Astrocyte (in vitro differentiated cells and primary cell): Measurements from ENCODE around the gene ATP9A. TPM values are rescaled to one million over a fixed set of nuclear protein-coding genes. Genes with fewer than 3 reads are reported as not detected.

Experiments
- DNase-seq: peaks from one replicate; pipeline ENCODE4 v3.0.0-alpha.2; 2010; ENCODE audit warnings: low read depth
- FAIRE-seq: peaks from 2 replicates; lab custom pipeline; 2011; peaks lifted over from hg19 to GRCh38; lab: Jason Lieb, UNC
- H2AFZ ChIP-seq: 2 replicates; pipeline ENCODE4 v1.6.0; 2012; ENCODE audit warnings: low read depth, low read length, inconsistent platforms
- H3K27ac ChIP-seq: 2 replicates; pipeline ENCODE4 v1.5.1; 2011; ENCODE audit warnings: low read depth, low read length, inconsistent platforms
- H3K27me3 ChIP-seq: 2 replicates; pipeline ENCODE4 v1.6.0; 2011; ENCODE audit warnings: low read length, inconsistent platforms; ENCODE audit not compliant: insufficient read depth
- H3K36me3 ChIP-seq: 2 replicates; pipeline ENCODE4 v1.5.1; 2011; ENCODE audit warnings: low read length, inconsistent platforms; ENCODE audit not compliant: insufficient read depth
- H3K4me1 ChIP-seq: 2 replicates; pipeline ENCODE4 v1.5.1; 2011; ENCODE audit warnings: low read length, inconsistent platforms; ENCODE audit not compliant: insufficient read depth
- H3K4me2 ChIP-seq: 2 replicates; pipeline ENCODE4 v1.6.0; 2012; ENCODE audit warnings: low read length, inconsistent platforms
- H3K4me3 ChIP-seq: 2 replicates; pipeline ENCODE4 v1.5.1; 2011; ENCODE audit warnings: low read depth, mild to moderate bottlenecking, low read length, inconsistent platforms; ENCODE audit not compliant: insufficient read depth
- H3K79me2 ChIP-seq: 2 replicates; pipeline ENCODE4 v1.6.0; 2012; ENCODE audit warnings: mild to moderate bottlenecking, low read length, inconsistent platforms; ENCODE audit not compliant: insufficient read depth
- H3K9ac ChIP-seq: 2 replicates; pipeline ENCODE4 v1.6.0; 2012; ENCODE audit warnings: mild to moderate bottlenecking, low read length, inconsistent platforms
- H3K9me3 ChIP-seq: 2 replicates; pipeline ENCODE4 v1.5.1; 2012; ENCODE audit warnings: low read depth, mild to moderate bottlenecking, low read length, inconsistent platforms; ENCODE audit not compliant: insufficient read depth
- H4K20me1 ChIP-seq: 2 replicates; pipeline ENCODE4 v1.6.0; 2012; ENCODE audit warnings: low read length, inconsistent platforms; ENCODE audit not compliant: insufficient read depth
- H3K27ac Mint-ChIP-seq: one replicate; pipeline ENCODE4 v1.8.0; 2021; ENCODE audit warnings: mild to moderate bottlenecking, mixed read lengths; ENCODE audit not compliant: unreplicated experiment
- H3K27me3 Mint-ChIP-seq: one replicate; pipeline ENCODE4 v1.8.0; 2021; ENCODE audit warnings: low read depth, mixed read lengths; ENCODE audit not compliant: unreplicated experiment
- H3K36me3 Mint-ChIP-seq: one replicate; pipeline ENCODE4 v1.8.0; 2021; ENCODE audit warnings: low read depth, mixed read lengths; ENCODE audit not compliant: unreplicated experiment
- H3K4me1 Mint-ChIP-seq: one replicate; pipeline ENCODE4 v1.8.0; 2021; ENCODE audit warnings: low read depth, mixed read lengths; ENCODE audit not compliant: unreplicated experiment
- H3K4me3 Mint-ChIP-seq: one replicate; pipeline ENCODE4 v1.8.0; 2021; ENCODE audit warnings: mild to moderate bottlenecking, moderate library complexity, mixed read lengths; ENCODE audit not compliant: unreplicated experiment
- H3K9me3 Mint-ChIP-seq: one replicate; pipeline ENCODE4 v1.8.0; 2021; ENCODE audit warnings: mild to moderate bottlenecking, mixed read lengths; ENCODE audit not compliant: unreplicated experiment
- CTCF ChIP-seq: IDR thresholded peaks from 2 replicates; pipeline ENCODE4 v1.5.1; 2011; ENCODE audit warnings: low read depth, mild to moderate bottlenecking, inconsistent platforms, low read length, moderate library complexity; ENCODE audit not compliant: insufficient read depth
- EZH2 ChIP-seq: IDR thresholded peaks from 2 replicates; pipeline ENCODE4 v1.6.1; 2012; ENCODE audit warnings: mild to moderate bottlenecking, low read length, inconsistent platforms; ENCODE audit not compliant: insufficient read depth
- total RNA-seq: library from RNA; stranded (reverse); gene quantifications from 2 replicates; pipeline ENCODE4 v1.2.1, GENCODE V29; 2021

ATP9A gene
- total RNA-seq, 1 donor from 2014 or later: 12.9 TPM

- Mint-ChIP-seq H3K27me3 (peaks cover 2% of the 10 kb centered on the region), H3K4me1 (no peaks in the 10 kb centered on the region), H3K36me3 (peaks cover 15% of the 10 kb centered on the region), H3K9me3 (no peaks in the 10 kb centered on the region), H3K27ac (no peak overlapping the region), H3K4me3 (no peak overlapping the region)
- Histone ChIP-seq H2AFZ (no peak overlapping the region), H3K4me1 (no peaks in the 10 kb centered on the region), H3K4me3 (no peak overlapping the region), H3K36me3 (peaks cover 11% of the 10 kb centered on the region), H3K27ac (no peak overlapping the region), H3K4me2 (no peak overlapping the region), H3K27me3 (no peaks in the 10 kb centered on the region), H4K20me1 (no peaks in the 10 kb centered on the region), H3K79me2 (no peaks in the 10 kb centered on the region), H3K9me3 (no peaks in the 10 kb centered on the region), H3K9ac (no peak overlapping the region)
- DNase-seq (no peak), FAIRE-seq (no peak)
- no peak for TF ChIP-seq EZH2
- TF ChIP-seq CTCF: no peak
Measured at GRCh38 chr20:51667491-51667890, 100.7 kb downstream of the ATP9A start.

GRCh38 chr20:51667002-51667408, 101.2 kb downstream of the ATP9A start:
- no peaks in the 10 kb centered on the region for H3K9me3 Mint-ChIP-seq
- Histone ChIP-seq H3K36me3 (peaks cover 8% of the 10 kb centered on the region), H2AFZ (no peak overlapping the region), H3K9ac (no peak overlapping the region), H3K4me3 (no peak overlapping the region), H4K20me1 (no peaks in the 10 kb centered on the region), H3K4me2 (no peak overlapping the region), H3K4me1 (peaks cover under 1% of the 10 kb centered on the region), H3K27ac (no peak overlapping the region), H3K27me3 (no peaks in the 10 kb centered on the region), H3K9me3 (no peaks in the 10 kb centered on the region), H3K79me2 (no peaks in the 10 kb centered on the region)
- peaks cover 2% of the 10 kb centered on the region for H3K27me3 Mint-ChIP-seq
- no peak overlapping the region for H3K4me3 Mint-ChIP-seq
- TF ChIP-seq CTCF: no peak
- TF ChIP-seq EZH2: no peak
- no peak overlapping the region for H3K27ac Mint-ChIP-seq
- DNase-seq (no peak), FAIRE-seq (no peak)
- peaks cover 15% of the 10 kb centered on the region for H3K36me3 Mint-ChIP-seq
- H3K4me1 Mint-ChIP-seq: no peaks in the 10 kb centered on the region

- Mint-ChIP-seq H3K4me1 (no peaks in the 10 kb centered on the region), H3K4me3 (no peak overlapping the region), H3K9me3 (no peaks in the 10 kb centered on the region), H3K36me3 (peaks cover 15% of the 10 kb centered on the region), H3K27ac (no peak overlapping the region), H3K27me3 (peaks cover 2% of the 10 kb centered on the region)
- TF ChIP-seq EZH2: no peak
- no peak for TF ChIP-seq CTCF
- Histone ChIP-seq H3K9me3 (no peaks in the 10 kb centered on the region), H3K4me3 (no peak overlapping the region), H3K27ac (no peak overlapping the region), H3K36me3 (peaks cover 8% of the 10 kb centered on the region), H4K20me1 (no peaks in the 10 kb centered on the region), H3K27me3 (no peaks in the 10 kb centered on the region), H3K4me2 (no peak overlapping the region), H2AFZ (no peak overlapping the region), H3K79me2 (no peaks in the 10 kb centered on the region), H3K4me1 (peaks cover 10% of the 10 kb centered on the region), H3K9ac (no peak overlapping the region)
- DNase-seq (no peak), FAIRE-seq (no peak)
Measured at GRCh38 chr20:51666126-51666525, 102.1 kb downstream of the ATP9A start.
